Heart right ventricle (tissue), 16 donors: ENCODE measurements around the gene PDLIM5. TPM values are rescaled to one million over a fixed set of nuclear protein-coding genes. Genes with fewer than 3 reads are reported as not detected.

ENCODE experiments used
- ATAC-seq, 8 donors: fragments of 200-7000 bp; cut with Tn5 transposase; one replicate each; pipeline ENCODE4 v1.9.1; 2020; ENCODE audit warnings: mild to moderate bottlenecking in 8 of 8, moderate library complexity in 8 of 8, moderate number of reproducible peaks in 1 of 8
- DNase-seq, 2 donors: peaks; one replicate each; pipeline ENCODE4 v3.0.0-alpha.2; 2020
- H3K27ac ChIP-seq, 10 donors: fragments of 200-600 bp; sonication (generic) in 2 of 10; one replicate each; pipeline versions ENCODE4 v1.5.0 to v1.8.0; 2020 to 2022; ENCODE audit warnings: mild to moderate bottlenecking in 3 of 10
- H3K27me3 ChIP-seq, 7 donors: fragments of 200-600 bp; one replicate each; pipeline ENCODE4 v1.8.0; 2021 to 2022; ENCODE audit warnings: mild to moderate bottlenecking in 2 of 7
- H3K36me3 ChIP-seq, 9 donors: fragments of 200-600 bp; sonication (generic) in 1 of 9; one replicate each; pipeline versions ENCODE4 v1.5.0 to v1.8.0; 2020 to 2022; ENCODE audit warnings: mild to moderate bottlenecking in 2 of 9
- H3K4me1 ChIP-seq, 9 donors: fragments of 200-600 bp; sonication (generic) in 1 of 9; one replicate each; pipeline versions ENCODE4 v1.5.0 to v1.8.0; 2020 to 2022; ENCODE audit warnings: mild to moderate bottlenecking in 4 of 9
- H3K4me3 ChIP-seq, 10 donors: fragments of 200-600 bp; sonication (generic) in 2 of 10; one replicate each; pipeline versions ENCODE4 v1.5.0 to v1.8.0; 2020 to 2022; ENCODE audit warnings: mild to moderate bottlenecking in 7 of 10, moderate library complexity in 2 of 10
- H3K9me3 ChIP-seq, 11 donors: fragments of 200-600 bp in 10 of 11; sonication (generic) in 2 of 11; one replicate each; pipeline versions ENCODE4 v1.5.0 to v1.8.0; 2013 to 2022; ENCODE audit warnings: mild to moderate bottlenecking in 2 of 11, control low read depth in 1 of 11, moderate library complexity in 1 of 11
- WGBS, 2 donors: extraction: QIAGEN DNeasy Blood & Tissue Kit; methylation state at CpG; one replicate each; pipeline ENCODE4 v1.1.7; 2013; ENCODE audit warnings: inconsistent platforms in 1 of 2; 5-methylcytosine and 5-hydroxymethylcytosine counted together
- intact Hi-C, 10 donors: fragments of 100-400 bp; cut with DNase I; formaldehyde crosslinking; loops; one replicate each; pipeline versions ENCODE4 v1.11.1 to v1.14.2; 2022
- polyA plus RNA-seq, 2 donors: library from polyadenylated mRNA; stranded (reverse); fragments of 200-250 nt; gene quantifications; one replicate each; pipeline ENCODE4 v1.2.3, GENCODE V29; 2013
- total RNA-seq, 10 donors: library from RNA; stranded (reverse); fragmentation: NEBNext Ultra II Directional in 3 of 10; extraction: Animal tissue kit (Norgen Biotek cat#: 25700) in 3 of 10; gene quantifications; one replicate each; pipeline versions ENCODE4 v1.2.1 to v1.2.4, GENCODE V29; 2021 to 2023
- TF ChIP-seq, protein P1 (sequence below), 9 donors: fragments of 200-600 bp; sonication (generic) in 2 of 9; IDR thresholded peaks; one replicate each; pipeline versions ENCODE4 v1.5.0 to v1.8.0; 2021 to 2022; ENCODE audit warnings: antibody characterized with exemption in 9 of 9, mild to moderate bottlenecking in 5 of 9, moderate library complexity in 1 of 9
- donor health status: Arrhythmogenic right ventricular cardiomyopathy.
- donor health status: ischemic (EF 13 %, LVEDD 7.1; RV severe dilation, severe dysfunction).
- donor health status: healthy with polysubstance abuse.
- donor health status: DM: no; HTN: yes; CAD: no.
- donor health status: DM: no; HTN: no; CAD: no.
- donor health status: ischemic (EF 25% LVEDD 6.9; RV normal size, moderate dysfunction).
- donor health status: ischemic (EF 25% LVEDD 5.7; RV mildly dilated, moderate dysfunction).
- donor health status: healthy.
- donor health status: DM: yes; HTN: yes; CAD: no.
- donor health status: Ischemic cardiomyopathy.
- donor health status: ischemic (EF 35%, LVEDD 5.7; RV mildly dilated, moderate dysfunction).
- donor health status: nonischemic (EF 11% LVEDD 7.7; RV severe dilation, severe dysfunction).
- donor health status: DM: yes; HTN: yes; CAD: no.
- donor health status: PGD.
- donor health status: ischemic (EF 29% LVEDD 5.4; RV normal size, mild dysfunction).
- donor health status: nonischemic (EF 23%, LVEDD 6.1; RV moderate dilation, normal function).

Gene PDLIM5
- total and polyA plus RNA-seq, 12 donors = 221 to 1,549 (median 1,269) TPM

GRCh38 chr4:94458682-94459081 is 6.9 kb downstream of the PDLIM5 start:
- peaks cover 0 to 96% (median 47%) of the 10 kb centered on the region in 9 donors for H3K4me1 ChIP-seq
- DNase-seq (no peak), ATAC-seq (no peak)
- H3K27ac ChIP-seq = peak overlapping the region; percentile 14 to 100 (median 99)
- peaks cover 0 to 29% (median 16%) of the 10 kb centered on the region in 9 donors for H3K36me3 ChIP-seq
- H3K27me3 ChIP-seq = no peaks in the 10 kb centered on the region
- WGBS, 2 donors = 42 to 65% methylated on average over 3 of the region's 3 CpGs
- no peaks in the 10 kb centered on the region for H3K9me3 ChIP-seq
- TF ChIP-seq, protein P1, sequence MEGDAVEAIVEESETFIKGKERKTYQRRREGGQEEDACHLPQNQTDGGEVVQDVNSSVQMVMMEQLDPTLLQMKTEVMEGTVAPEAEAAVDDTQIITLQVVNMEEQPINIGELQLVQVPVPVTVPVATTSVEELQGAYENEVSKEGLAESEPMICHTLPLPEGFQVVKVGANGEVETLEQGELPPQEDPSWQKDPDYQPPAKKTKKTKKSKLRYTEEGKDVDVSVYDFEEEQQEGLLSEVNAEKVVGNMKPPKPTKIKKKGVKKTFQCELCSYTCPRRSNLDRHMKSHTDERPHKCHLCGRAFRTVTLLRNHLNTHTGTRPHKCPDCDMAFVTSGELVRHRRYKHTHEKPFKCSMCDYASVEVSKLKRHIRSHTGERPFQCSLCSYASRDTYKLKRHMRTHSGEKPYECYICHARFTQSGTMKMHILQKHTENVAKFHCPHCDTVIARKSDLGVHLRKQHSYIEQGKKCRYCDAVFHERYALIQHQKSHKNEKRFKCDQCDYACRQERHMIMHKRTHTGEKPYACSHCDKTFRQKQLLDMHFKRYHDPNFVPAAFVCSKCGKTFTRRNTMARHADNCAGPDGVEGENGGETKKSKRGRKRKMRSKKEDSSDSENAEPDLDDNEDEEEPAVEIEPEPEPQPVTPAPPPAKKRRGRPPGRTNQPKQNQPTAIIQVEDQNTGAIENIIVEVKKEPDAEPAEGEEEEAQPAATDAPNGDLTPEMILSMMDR (IDR thresholded peaks at IDR 0.05) = no peak
- intact Hi-C loops = loop anchor here in 7 of 10 donors (10.0 kb wide), 5 partner anchors 46 to 136 kb away; no protein-coding TSS in a partner anchor
- peak overlapping the region in 9 of 10 donors; percentile 1 to 99 (median 25) for H3K4me3 ChIP-seq

- 35 to 44% methylated on average over 4 of the region's 4 CpGs for WGBS, 2 donors
- ATAC-seq (no peak), DNase-seq (no peak)
- intact Hi-C loops = loop anchor here in 7 of 10 donors (10.0 kb wide), 5 partner anchors 45 to 135 kb away; no protein-coding TSS in a partner anchor
- Histone ChIP-seq H3K4me3 (peak overlapping the region in 8 of 10 donors; percentile 10 to 99 (median 28)), H3K27ac (peak overlapping the region; percentile 17 to 100 (median 99)), H3K27me3 (no peaks in the 10 kb centered on the region), H3K36me3 (peaks cover 0 to 29% (median 16%) of the 10 kb centered on the region in 9 donors), H3K4me1 (peaks cover 0 to 95% (median 47%) of the 10 kb centered on the region in 9 donors), H3K9me3 (no peaks in the 10 kb centered on the region)
- TF ChIP-seq, protein P1 (IDR thresholded peaks at IDR 0.05) = no peak
Measured at GRCh38 chr4:94459462-94460161, 7.9 kb downstream of the PDLIM5 start.

- 51 to 79% methylated on average over 2 of the region's 2 CpGs for WGBS, 2 donors
- TF ChIP-seq, protein P1 (IDR thresholded peaks at IDR 0.05) = no peak
- intact Hi-C loops = no loop called here
- Histone ChIP-seq H3K4me3 (peak overlapping the region in 5 of 10 donors; percentile 1 to 99 (median 8)), H3K4me1 (peaks cover 0 to 95% (median 54%) of the 10 kb centered on the region in 9 donors), H3K36me3 (peaks cover 0 to 15% (median 3%) of the 10 kb centered on the region in 9 donors), H3K27me3 (no peaks in the 10 kb centered on the region), H3K9me3 (no peaks in the 10 kb centered on the region), H3K27ac (peak overlapping the region; percentile 21 to 100 (median 99))
- no peak for ATAC-seq
- DNase-seq = no peak
Measured at GRCh38 chr4:94461506-94461905, 9.8 kb downstream of the PDLIM5 start.

DNA sequence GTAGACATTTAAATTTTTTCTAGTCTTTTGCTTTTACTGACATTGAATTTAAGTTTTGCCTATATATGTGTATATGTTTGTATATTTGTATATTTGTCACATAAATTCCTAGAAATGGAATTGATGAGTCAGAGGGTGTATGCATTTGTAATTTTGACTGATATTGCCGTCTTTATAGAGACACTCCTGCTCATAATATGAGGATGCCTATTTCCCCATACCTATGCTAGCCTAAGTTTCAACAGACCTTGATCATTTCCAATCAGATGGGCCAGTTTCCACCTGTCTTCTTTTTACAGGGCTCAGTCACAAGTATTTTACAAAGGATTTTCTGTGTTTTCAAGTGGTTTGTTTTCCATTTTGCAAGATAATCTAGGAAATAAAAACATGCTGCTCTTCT is 10.8 kb downstream of the PDLIM5 start:
- H3K36me3 ChIP-seq = peaks cover 0 to 6% (median 0%) of the 10 kb centered on the region in 9 donors
- peaks cover 0 to 96% (median 63%) of the 10 kb centered on the region in 9 donors for H3K4me1 ChIP-seq
- H3K9me3 ChIP-seq = no peaks in the 10 kb centered on the region
- no peak for DNase-seq
- intact Hi-C loops = no loop called here
- TF ChIP-seq, protein P1 (IDR thresholded peaks at IDR 0.05) = no peak
- H3K27me3 ChIP-seq = no peaks in the 10 kb centered on the region
- WGBS, 2 donors = 54 to 61% methylated on average over 1 of the region's 1 CpG
- ATAC-seq = no peak
- peak overlapping the region in 6 of 10 donors; percentile 0 to 100 (median 99) for H3K27ac ChIP-seq
- no peak overlapping the region for H3K4me3 ChIP-seq
